ENCODE measurements around the gene BMI1.
"Not testable (repeated sequence)": the region's sequence is repeated elsewhere in the genome, so short reads cannot be mapped to it uniquely, and the experiment has no call there.

GRCh38 chr10:22357770-22358169 is 36.9 kb downstream of the BMI1 start:
- TF ChIP-seq, protein P1, sequence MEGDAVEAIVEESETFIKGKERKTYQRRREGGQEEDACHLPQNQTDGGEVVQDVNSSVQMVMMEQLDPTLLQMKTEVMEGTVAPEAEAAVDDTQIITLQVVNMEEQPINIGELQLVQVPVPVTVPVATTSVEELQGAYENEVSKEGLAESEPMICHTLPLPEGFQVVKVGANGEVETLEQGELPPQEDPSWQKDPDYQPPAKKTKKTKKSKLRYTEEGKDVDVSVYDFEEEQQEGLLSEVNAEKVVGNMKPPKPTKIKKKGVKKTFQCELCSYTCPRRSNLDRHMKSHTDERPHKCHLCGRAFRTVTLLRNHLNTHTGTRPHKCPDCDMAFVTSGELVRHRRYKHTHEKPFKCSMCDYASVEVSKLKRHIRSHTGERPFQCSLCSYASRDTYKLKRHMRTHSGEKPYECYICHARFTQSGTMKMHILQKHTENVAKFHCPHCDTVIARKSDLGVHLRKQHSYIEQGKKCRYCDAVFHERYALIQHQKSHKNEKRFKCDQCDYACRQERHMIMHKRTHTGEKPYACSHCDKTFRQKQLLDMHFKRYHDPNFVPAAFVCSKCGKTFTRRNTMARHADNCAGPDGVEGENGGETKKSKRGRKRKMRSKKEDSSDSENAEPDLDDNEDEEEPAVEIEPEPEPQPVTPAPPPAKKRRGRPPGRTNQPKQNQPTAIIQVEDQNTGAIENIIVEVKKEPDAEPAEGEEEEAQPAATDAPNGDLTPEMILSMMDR (conservative IDR thresholded peaks at IDR 0.05; ENCODE audit: low read depth, low read length) = not testable (repeated sequence)
- not testable (repeated sequence) for TF ChIP-seq EZH2phosphoT487 (IDR thresholded peaks at IDR 0.05; ENCODE audit: borderline replicate concordance, low read length)

Measured in PC-3 (cell line).